IMR-90 (cell line): Measurements from ENCODE around the gene NUFIP1. TPM values are rescaled to one million over a fixed set of nuclear protein-coding genes. Genes with fewer than 3 reads are reported as not detected.

Source experiments
- ATAC-seq: fragments of 200-7000 bp; cut with Tn5 transposase; 2 replicates; pipeline ENCODE4 v1.9.1; 2020; ENCODE audit warnings: low read depth, mild to moderate bottlenecking, moderate library complexity
- BruUV-seq: library from RNA; stranded (reverse); fragments of 400-500 nt; replicated peaks from 2 replicates; lab custom pipeline; 2021; lab: Mats Ljungman, UMichigan
- CTCF ChIA-PET: fragments of 300-600 bp; formaldehyde crosslinking; extraction: SDS; loops from one replicate; lab custom pipeline; 2021; ENCODE audit warnings: antibody characterized with exemption; lab: Yijun Ruan, JAX
- POLR2A ChIA-PET: fragments of 300-600 bp; sonication (Branson Sonifier 250); formaldehyde crosslinking; loops from one replicate; lab custom pipeline; 2022; ENCODE audit warnings: antibody characterized with exemption; ENCODE audit not compliant: unreplicated experiment; lab: Charles Lee
- DNase-seq: peaks from one replicate; pipeline ENCODE4 v3.0.0; 2013
- H2AFZ ChIP-seq: replicated peaks from 2 replicates; pipeline ENCODE3; 2013; ENCODE audit warnings: low read length, mild to moderate bottlenecking; ENCODE audit not compliant: poor library complexity
- H2AK5ac ChIP-seq: 2 replicates; pipeline ENCODE4 v1.6.1; 2013; ENCODE audit warnings: low read depth, low read length, inconsistent platforms
- H2AK9ac ChIP-seq: replicated peaks from 2 replicates; pipeline ENCODE3; 2013; ENCODE audit warnings: mild to moderate bottlenecking, low read depth, low read length, moderate library complexity; ENCODE audit not compliant: poor library complexity
- H2BK120ac ChIP-seq: 2 replicates; pipeline ENCODE4 v1.6.1; 2013; ENCODE audit warnings: low read depth, low read length, inconsistent platforms
- H2BK15ac ChIP-seq: 3 replicates; pipeline ENCODE4 v1.6.1; 2013; ENCODE audit warnings: low read depth, low read length, inconsistent platforms
- H2BK20ac ChIP-seq: 2 replicates; pipeline ENCODE4 v1.6.1; 2013; ENCODE audit warnings: low read depth, mild to moderate bottlenecking, inconsistent platforms, low read length, moderate library complexity
- H2BK5ac ChIP-seq: 2 replicates; pipeline ENCODE4 v1.6.1; 2013; ENCODE audit warnings: mild to moderate bottlenecking, low read depth, low read length, inconsistent platforms; ENCODE audit not compliant: poor library complexity, severe bottlenecking
- H3K14ac ChIP-seq: replicated peaks from 2 replicates; pipeline ENCODE4 v1.6.1; 2013; ENCODE audit warnings: low read depth, low read length, inconsistent platforms
- H3K18ac ChIP-seq: 2 replicates; pipeline ENCODE4 v1.6.1; 2013; ENCODE audit warnings: low read depth, low read length, control low read depth
- H3K23ac ChIP-seq: 2 replicates; pipeline ENCODE4 v1.6.1; 2013; ENCODE audit warnings: low read depth, low read length, inconsistent platforms
- H3K27ac ChIP-seq: 2 replicates; pipeline ENCODE4 v1.5.1; 2013; ENCODE audit warnings: mild to moderate bottlenecking, control low read depth, low read length; ENCODE audit not compliant: insufficient read depth
- H3K27me3 ChIP-seq: 2 replicates; pipeline ENCODE4 v1.6.1; 2013; ENCODE audit warnings: low read length; ENCODE audit not compliant: control insufficient read depth, insufficient read depth
- H3K36me3 ChIP-seq: 2 replicates; pipeline ENCODE4 v1.6.1; 2013; ENCODE audit warnings: low read length, mixed read lengths; ENCODE audit not compliant: control insufficient read depth, insufficient read depth
- H3K4ac ChIP-seq: 2 replicates; pipeline ENCODE4 v1.6.1; 2013; ENCODE audit warnings: low read depth, low read length, inconsistent platforms
- H3K4me1 ChIP-seq: 2 replicates; pipeline ENCODE4 v1.6.1; 2013; ENCODE audit warnings: low read length, mixed read lengths; ENCODE audit not compliant: control insufficient read depth, insufficient read depth
- H3K4me2 ChIP-seq: 2 replicates; pipeline ENCODE4 v1.6.1; 2013; ENCODE audit warnings: low read depth, mild to moderate bottlenecking, control low read depth, low read length, moderate library complexity
- H3K4me3 ChIP-seq: 2 replicates; pipeline ENCODE4 v1.5.1; 2013; ENCODE audit warnings: low read depth, mild to moderate bottlenecking, control low read depth, low read length, moderate library complexity; ENCODE audit not compliant: insufficient read depth
- H3K56ac ChIP-seq: 2 replicates; pipeline ENCODE4 v1.6.1; 2013; ENCODE audit warnings: low read length, inconsistent platforms; ENCODE audit not compliant: insufficient read depth; ENCODE audit errors: extremely low read depth
- H3K79me1 ChIP-seq, 2 experiments: 2 replicates each; pipeline ENCODE4 v1.6.1; 2013; ENCODE audit warnings: low read length in 2 of 2, inconsistent platforms in 1 of 2, low read depth in 1 of 2
- H3K9ac ChIP-seq: 2 replicates; pipeline ENCODE4 v1.6.1; 2013; ENCODE audit warnings: low read depth, low read length, control low read depth
- H3K9me1 ChIP-seq: 2 replicates; pipeline ENCODE4 v1.6.1; 2013; ENCODE audit warnings: low read length, inconsistent platforms; ENCODE audit not compliant: insufficient read depth
- H3K9me3 ChIP-seq: 2 replicates; pipeline ENCODE4 v1.6.1; 2013; ENCODE audit warnings: low read length; ENCODE audit not compliant: control insufficient read depth, insufficient read depth
- H4K20me1 ChIP-seq: 2 replicates; pipeline ENCODE4 v1.6.1; 2013; ENCODE audit warnings: low read length, inconsistent platforms; ENCODE audit not compliant: insufficient read depth
- H4K5ac ChIP-seq: 2 replicates; pipeline ENCODE4 v1.6.1; 2013; ENCODE audit warnings: mild to moderate bottlenecking, low read depth, low read length, control low read depth
- H4K8ac ChIP-seq, 2 experiments: 2 replicates each; pipeline ENCODE4 v1.6.1; 2013; ENCODE audit warnings: low read depth in 2 of 2, low read length in 2 of 2, control low read depth in 1 of 2, inconsistent platforms in 1 of 2
- H4K91ac ChIP-seq: 2 replicates; pipeline ENCODE4 v1.6.1; 2013; ENCODE audit warnings: low read depth, low read length, inconsistent platforms; ENCODE audit not compliant: insufficient read depth
- BHLHE40 ChIP-seq: fragments of 150-350 bp; IDR thresholded peaks from 2 replicates; pipeline ENCODE4 v1.6.1; 2016; ENCODE audit warnings: mild to moderate bottlenecking, low read depth, low read length
- CEBPB ChIP-seq: IDR thresholded peaks from 2 replicates; pipeline ENCODE4 v1.6.1; 2012; ENCODE audit warnings: low read depth, low read length, improper control_type of control experiment
- FOS ChIP-seq: fragments of 150-350 bp; IDR thresholded peaks from 2 replicates; pipeline ENCODE4 v1.6.1; 2016; ENCODE audit warnings: low read depth, low read length
- MAFK ChIP-seq: IDR thresholded peaks from 2 replicates; pipeline ENCODE4 v1.6.1; 2012; ENCODE audit warnings: low read depth, low read length, improper control_type of control experiment
- MXI1 ChIP-seq: IDR thresholded peaks from 2 replicates; pipeline ENCODE4 v1.6.1; 2012; ENCODE audit warnings: low read depth, mild to moderate bottlenecking, low read length, moderate library complexity, borderline replicate concordance
- RAD21 ChIP-seq: IDR thresholded peaks from 2 replicates; pipeline ENCODE4 v1.6.1; 2012; ENCODE audit warnings: low read length, improper control_type of control experiment
- RCOR1 ChIP-seq: IDR thresholded peaks from 2 replicates; pipeline ENCODE4 v1.6.1; 2012; ENCODE audit warnings: mild to moderate bottlenecking, low read length, improper control_type of control experiment; ENCODE audit not compliant: insufficient replicate concordance
- WGBS, 2 experiments: methylation state at CpG; one replicate each; pipeline versions ENCODE4 v1.1.5 to v1.1.7; 2013; ENCODE audit warnings: missing lambda C conversion rate in 2 of 2; ENCODE audit not compliant: insufficient read length in 1 of 2; ENCODE audit errors: extremely low coverage in 2 of 2; 5-methylcytosine and 5-hydroxymethylcytosine counted together
- dilution Hi-C: fragments of 300-500 bp; cut with HindIII; formaldehyde crosslinking; loops from one replicate; pipeline ENCODE4 v1.14.3; 2018; ENCODE audit warnings: low sequenced_read_pairs; ENCODE audit not compliant: unreplicated experiment
- in situ Hi-C: fragments of 300-500 bp; cut with MboI; formaldehyde crosslinking; loops from 3 replicates; pipeline ENCODE4 v1.14.3; 2019; ENCODE audit warnings: low sequenced_read_pairs, inconsistent platforms, mixed read lengths
- intact Hi-C: fragments of 100-400 bp; cut with micrococcal nuclease; formaldehyde crosslinking; loops from 2 replicates; pipeline ENCODE4 v1.10.0; 2022
- polyA plus RNA-seq, 3 experiments: library from polyadenylated mRNA; depleted of rRNA; stranded (reverse); fragments of >200 nt; gene quantifications; 2 replicates each; pipeline ENCODE4 v1.2.3, GENCODE V29; 2012; ENCODE audit warnings: low replicate concordance in 1 of 3
- total RNA-seq: library from RNA; depleted of rRNA; stranded (reverse); fragments of >200 nt; gene quantifications from 2 replicates; pipeline ENCODE4 v1.2.3, GENCODE V29; 2012
- TF ChIP-seq, protein P1 (sequence below): fragments of 150-350 bp; IDR thresholded peaks from 2 replicates; pipeline ENCODE4 v1.6.1; 2016; ENCODE audit warnings: low read depth, mild to moderate bottlenecking, low read length, moderate library complexity, borderline replicate concordance
- TF ChIP-seq, protein P2 (sequence below): fragments of 150-350 bp; IDR thresholded peaks from 2 replicates; pipeline ENCODE4 v1.6.1; 2017; ENCODE audit warnings: mild to moderate bottlenecking, antibody characterized with exemption, low read length, low read depth

Gene NUFIP1
- total and polyA plus RNA-seq, 2 of the 4 experiments (the other 2 are of a cell fraction): 1.4 to 2.3 TPM

GRCh38 chr13:45016792-45017425 lies 27.6 kb upstream of the NUFIP1 start:
- Histone ChIP-seq H3K4me2 (no peak overlapping the region), H4K8ac (peak overlapping the region; percentile 58 to 62; a peak in 1 of 4 replicates), H3K56ac (no peak overlapping the region), H3K18ac (peak overlapping the region; percentile 84; the same call in 1 of the 2 replicates), H2BK120ac (peak overlapping the region; percentile 68), H4K20me1 (no peaks in the 10 kb centered on the region; the same call in 1 of the 2 replicates), H2BK5ac (peak overlapping the region; percentile 82), H3K27ac (peak overlapping the region; percentile 48; the same call in 1 of the 2 replicates), H2AFZ (no peak overlapping the region), H3K4me1 (peaks cover 7% of the 10 kb centered on the region), H3K23ac (no peak overlapping the region), H3K4me3 (no peak overlapping the region), H4K5ac (peak overlapping the region; percentile 80), H3K36me3 (peaks cover 11% of the 10 kb centered on the region), H2BK15ac (peak overlapping the region; percentile 22; the same call in 1 of the 3 replicates), H2BK20ac (0 out of 2 replicates have a peak overlapping the region, but pooled peaks have one; percentile 46), H3K9ac (no peak overlapping the region), H3K9me3 (no peaks in the 10 kb centered on the region), H2AK5ac (peak overlapping the region; percentile 57; the same call in 1 of the 2 replicates), H3K79me1 (peaks cover 0 to 7% of the 10 kb centered on the region in 2 experiments; a peak in 2 of 4 replicates), H2AK9ac (no peak overlapping the region), H4K91ac (peak overlapping the region; percentile 50; the same call in 1 of the 2 replicates), H3K4ac (peak overlapping the region; percentile 49), H3K27me3 (no peaks in the 10 kb centered on the region), H3K9me1 (peaks cover 3% of the 10 kb centered on the region; the same call in 1 of the 2 replicates), H3K14ac (peak overlapping the region; percentile 4; the same call in 1 of the 2 replicates)
- dilution Hi-C loops: no loop called here
- ATAC-seq (no peak), DNase-seq (no peak)
- POLR2A ChIA-PET: no interaction called here
- TF ChIP-seq BHLHE40: no peak
- no peak for TF ChIP-seq MAFK
- TF ChIP-seq, protein P1, sequence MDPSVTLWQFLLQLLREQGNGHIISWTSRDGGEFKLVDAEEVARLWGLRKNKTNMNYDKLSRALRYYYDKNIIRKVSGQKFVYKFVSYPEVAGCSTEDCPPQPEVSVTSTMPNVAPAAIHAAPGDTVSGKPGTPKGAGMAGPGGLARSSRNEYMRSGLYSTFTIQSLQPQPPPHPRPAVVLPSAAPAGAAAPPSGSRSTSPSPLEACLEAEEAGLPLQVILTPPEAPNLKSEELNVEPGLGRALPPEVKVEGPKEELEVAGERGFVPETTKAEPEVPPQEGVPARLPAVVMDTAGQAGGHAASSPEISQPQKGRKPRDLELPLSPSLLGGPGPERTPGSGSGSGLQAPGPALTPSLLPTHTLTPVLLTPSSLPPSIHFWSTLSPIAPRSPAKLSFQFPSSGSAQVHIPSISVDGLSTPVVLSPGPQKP: no peak
- TF ChIP-seq RCOR1: no peak
- TF ChIP-seq, protein P2, sequence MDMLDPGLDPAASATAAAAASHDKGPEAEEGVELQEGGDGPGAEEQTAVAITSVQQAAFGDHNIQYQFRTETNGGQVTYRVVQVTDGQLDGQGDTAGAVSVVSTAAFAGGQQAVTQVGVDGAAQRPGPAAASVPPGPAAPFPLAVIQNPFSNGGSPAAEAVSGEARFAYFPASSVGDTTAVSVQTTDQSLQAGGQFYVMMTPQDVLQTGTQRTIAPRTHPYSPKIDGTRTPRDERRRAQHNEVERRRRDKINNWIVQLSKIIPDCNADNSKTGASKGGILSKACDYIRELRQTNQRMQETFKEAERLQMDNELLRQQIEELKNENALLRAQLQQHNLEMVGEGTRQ: no peak
- TF ChIP-seq MXI1: no peak
- no peak for TF ChIP-seq CEBPB
- no peak for TF ChIP-seq RAD21
- TF ChIP-seq FOS: no peak
- CTCF ChIA-PET: no interaction called here
- in situ Hi-C loops: no loop called here
- no TSS peak for BruUV-seq
- WGBS, 2 experiments: no CpG with 5 or more reads among the region's 3 CpGs
- intact Hi-C loops: no loop called here
